ENCODE results near the gene CREB5.

CREB5 gene

DNA sequence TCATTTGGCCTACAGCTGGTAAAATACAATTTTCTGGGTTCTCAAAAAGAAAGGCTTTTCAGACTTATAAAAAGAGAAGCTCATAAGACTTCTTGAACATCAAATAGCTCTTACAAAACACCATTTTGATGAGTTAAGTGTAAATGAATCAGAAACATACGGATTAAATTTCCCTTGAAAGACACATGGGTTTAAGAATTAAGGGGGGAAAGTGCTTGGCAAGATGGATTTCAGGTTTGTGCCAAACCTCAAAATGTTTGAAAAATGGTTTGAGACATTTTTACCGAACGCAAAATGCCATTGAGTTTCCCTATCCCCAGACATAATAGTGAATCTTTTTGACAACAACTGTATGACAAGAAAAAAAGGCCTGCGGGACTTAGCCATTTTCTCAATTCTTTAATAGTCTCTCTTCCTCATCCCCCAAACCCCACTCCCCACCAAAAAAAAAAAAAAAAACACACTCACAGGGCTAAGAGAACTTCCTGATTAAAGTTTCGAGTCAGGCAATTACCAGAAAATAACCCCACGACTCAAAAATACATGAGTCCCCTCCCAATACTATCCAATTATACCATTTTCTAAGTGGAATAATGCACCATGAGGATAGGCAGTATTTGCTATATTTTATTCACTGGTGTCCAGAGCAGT is 285.7 kb downstream of the CREB5 start:
- DNase-seq (ENCODE audit: extremely low read depth, low read depth) = no peak
- TF ChIP-seq, protein P1, sequence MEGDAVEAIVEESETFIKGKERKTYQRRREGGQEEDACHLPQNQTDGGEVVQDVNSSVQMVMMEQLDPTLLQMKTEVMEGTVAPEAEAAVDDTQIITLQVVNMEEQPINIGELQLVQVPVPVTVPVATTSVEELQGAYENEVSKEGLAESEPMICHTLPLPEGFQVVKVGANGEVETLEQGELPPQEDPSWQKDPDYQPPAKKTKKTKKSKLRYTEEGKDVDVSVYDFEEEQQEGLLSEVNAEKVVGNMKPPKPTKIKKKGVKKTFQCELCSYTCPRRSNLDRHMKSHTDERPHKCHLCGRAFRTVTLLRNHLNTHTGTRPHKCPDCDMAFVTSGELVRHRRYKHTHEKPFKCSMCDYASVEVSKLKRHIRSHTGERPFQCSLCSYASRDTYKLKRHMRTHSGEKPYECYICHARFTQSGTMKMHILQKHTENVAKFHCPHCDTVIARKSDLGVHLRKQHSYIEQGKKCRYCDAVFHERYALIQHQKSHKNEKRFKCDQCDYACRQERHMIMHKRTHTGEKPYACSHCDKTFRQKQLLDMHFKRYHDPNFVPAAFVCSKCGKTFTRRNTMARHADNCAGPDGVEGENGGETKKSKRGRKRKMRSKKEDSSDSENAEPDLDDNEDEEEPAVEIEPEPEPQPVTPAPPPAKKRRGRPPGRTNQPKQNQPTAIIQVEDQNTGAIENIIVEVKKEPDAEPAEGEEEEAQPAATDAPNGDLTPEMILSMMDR (IDR thresholded peaks at IDR 0.05; ENCODE audit: low read depth, low read length) = no peak

DNA sequence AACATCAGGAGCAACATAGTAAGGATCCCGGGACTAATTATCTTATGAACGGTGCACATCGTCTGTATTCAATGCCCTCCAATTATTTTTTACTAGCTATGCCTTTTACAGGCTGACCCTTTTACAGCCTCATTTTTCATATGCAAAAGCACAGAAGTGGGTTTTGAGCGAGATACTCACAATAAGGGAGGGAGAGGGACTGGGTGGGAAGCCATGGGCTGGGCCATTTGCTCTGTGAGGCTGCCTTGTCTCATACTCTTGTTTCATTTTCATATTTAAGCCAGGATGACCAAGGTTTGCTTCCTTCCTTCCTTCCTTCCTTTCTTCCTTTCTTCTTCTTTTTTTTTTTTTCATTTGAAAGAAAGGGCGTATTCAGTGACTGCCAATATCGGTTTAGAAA is 286.5 kb downstream of the CREB5 start:
- TF ChIP-seq, protein P1 (IDR thresholded peaks at IDR 0.05; ENCODE audit: low read depth, low read length) = no peak
- no peak for DNase-seq (ENCODE audit: extremely low read depth, low read depth)

- no peak for DNase-seq (ENCODE audit: extremely low read depth, low read depth)
Measured at GRCh38 chr7:28700096-28700495, 287.8 kb downstream of the CREB5 start.

DNA sequence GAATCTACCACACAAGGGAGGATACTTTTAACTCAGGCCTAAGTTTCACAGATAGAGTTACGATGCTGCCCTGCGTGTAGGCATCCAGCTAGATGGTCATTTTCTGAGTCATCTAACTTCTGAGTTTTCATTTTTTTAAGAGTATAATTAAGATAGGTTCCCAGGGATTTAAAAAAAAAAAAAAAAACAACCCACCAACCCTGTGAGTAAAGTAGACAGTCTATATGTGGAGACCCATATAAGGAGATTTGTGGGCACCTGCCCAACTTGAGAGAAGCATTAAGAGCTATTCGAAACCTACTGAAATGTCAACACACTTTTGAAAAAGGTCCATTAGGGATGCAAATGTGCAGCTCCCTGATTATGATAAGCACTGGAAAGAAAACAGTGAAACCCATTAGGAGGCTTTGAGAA is 288.5 kb downstream of the CREB5 start:
- TF ChIP-seq, protein P1 (IDR thresholded peaks at IDR 0.05; ENCODE audit: low read depth, low read length) = no peak
- DNase-seq (ENCODE audit: extremely low read depth, low read depth) = no peak

More at GRCh38 chr7:28700096-28700495, 287.8 kb downstream of the CREB5 start:
- TF ChIP-seq, protein P1 (IDR thresholded peaks at IDR 0.05; ENCODE audit: low read depth, low read length) = no peak

DNA sequence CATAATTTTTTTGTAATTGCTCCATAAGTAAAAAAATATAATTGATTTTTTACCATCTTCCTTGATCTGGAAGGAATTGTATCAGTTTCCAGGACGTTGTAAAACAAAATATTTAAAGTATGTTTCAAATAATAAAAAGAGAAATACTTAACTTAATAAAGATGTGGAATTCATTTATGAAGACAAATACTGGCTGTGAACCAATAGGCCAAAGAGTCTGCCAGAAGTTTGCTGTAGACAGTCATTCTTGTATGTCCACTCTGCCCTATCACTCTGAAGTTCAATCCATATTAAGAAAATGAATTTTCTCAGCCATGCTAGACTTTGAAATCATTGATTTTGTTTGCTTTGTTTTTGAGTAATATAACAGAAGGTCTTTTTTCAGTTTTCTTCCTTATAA is 289.4 kb downstream of the CREB5 start:
- no peak for DNase-seq (ENCODE audit: extremely low read depth, low read depth)
- TF ChIP-seq, protein P1 (IDR thresholded peaks at IDR 0.05; ENCODE audit: low read depth, low read length) = no peak

GRCh38 chr7:28702171-28702570 is 289.9 kb downstream of the CREB5 start:
- DNase-seq (ENCODE audit: extremely low read depth, low read depth) = no peak
- TF ChIP-seq, protein P1 (IDR thresholded peaks at IDR 0.05; ENCODE audit: low read depth, low read length) = no peak

DNA sequence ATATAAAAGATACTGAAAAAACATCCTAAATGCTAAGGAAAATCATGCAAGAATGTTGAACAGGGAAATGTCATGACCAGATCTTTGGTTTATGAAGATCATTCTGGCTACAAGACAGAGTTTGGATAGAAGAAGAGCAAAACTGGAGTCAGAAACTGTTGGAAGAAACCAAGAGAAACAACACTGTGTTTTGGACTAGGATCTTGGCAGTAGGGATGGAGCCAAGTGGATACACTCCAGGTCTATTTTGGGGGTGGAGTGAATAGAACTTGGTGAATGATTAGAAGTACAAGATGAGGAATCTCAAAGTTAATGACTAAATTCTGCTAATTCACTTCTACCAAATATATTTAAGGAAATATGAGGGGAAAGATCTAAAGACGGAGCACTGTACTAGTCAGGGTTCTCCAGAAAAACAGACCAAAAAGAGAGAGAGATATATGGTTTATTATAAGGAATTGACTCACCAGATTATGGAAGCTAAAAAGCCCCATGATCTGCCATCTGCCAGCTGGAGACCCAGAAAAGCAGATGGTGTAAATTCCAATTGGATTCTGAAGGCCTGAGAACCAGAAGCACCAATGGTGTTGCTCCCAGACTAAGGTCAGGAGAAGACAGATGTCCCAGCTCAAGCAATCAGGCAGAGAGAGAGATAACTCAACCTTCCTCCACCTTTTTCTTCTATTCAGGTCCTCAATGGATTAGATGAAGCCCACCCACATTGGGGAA is 290.9 kb downstream of the CREB5 start:
- no peak for DNase-seq (ENCODE audit: extremely low read depth, low read depth)
- TF ChIP-seq, protein P1 (IDR thresholded peaks at IDR 0.05; ENCODE audit: low read depth, low read length) = no peak

Measured in AG09319 (cell line).